GM19193 (cell line): Measurements from ENCODE around the gene C16orf74.

Experiments used
- POLR2A ChIP-seq: IDR thresholded peaks from 4 replicates; pipeline ENCODE4 v1.6.1; 2011; ENCODE audit not compliant: insufficient read depth, insufficient read length; ENCODE audit errors: extremely low read depth

C16orf74 gene

DNA sequence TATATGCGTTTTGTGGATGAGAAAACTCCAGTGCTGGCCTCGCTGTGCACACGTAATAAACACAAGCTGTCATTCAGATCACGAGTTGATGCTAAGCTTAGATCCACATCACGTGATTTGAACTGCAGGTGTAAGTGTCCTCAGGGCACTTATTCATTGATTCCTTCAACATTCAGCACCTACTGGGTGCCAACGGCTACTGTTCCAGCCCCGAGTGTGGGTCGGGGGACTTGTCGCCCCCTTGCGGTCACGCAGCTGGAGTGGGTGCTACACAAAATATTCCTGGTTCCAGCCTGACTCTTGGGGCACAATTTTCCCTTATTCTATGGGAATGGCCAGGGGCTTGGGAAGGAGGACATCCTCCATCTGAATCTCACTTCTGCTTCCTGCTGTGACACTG is 32.2 kb downstream of the C16orf74 start:
- no peak for TF ChIP-seq POLR2A

DNA sequence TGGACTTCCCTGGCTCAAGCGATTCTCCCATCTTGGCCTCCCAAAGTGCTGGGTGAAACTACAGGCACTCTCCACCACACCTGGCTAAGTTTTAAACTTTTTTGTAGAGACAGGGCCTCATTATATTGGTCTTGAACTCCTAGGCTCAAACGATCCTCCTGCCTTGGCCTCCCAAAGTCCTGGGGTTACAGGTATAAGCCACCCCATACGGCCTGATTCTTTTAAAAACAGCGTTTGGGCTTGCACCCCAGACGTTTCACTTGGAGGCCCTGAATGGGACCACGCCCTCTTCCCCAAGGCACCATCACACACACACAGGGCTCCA is 32.8 kb downstream of the C16orf74 start:
- no peak for TF ChIP-seq POLR2A

DNA sequence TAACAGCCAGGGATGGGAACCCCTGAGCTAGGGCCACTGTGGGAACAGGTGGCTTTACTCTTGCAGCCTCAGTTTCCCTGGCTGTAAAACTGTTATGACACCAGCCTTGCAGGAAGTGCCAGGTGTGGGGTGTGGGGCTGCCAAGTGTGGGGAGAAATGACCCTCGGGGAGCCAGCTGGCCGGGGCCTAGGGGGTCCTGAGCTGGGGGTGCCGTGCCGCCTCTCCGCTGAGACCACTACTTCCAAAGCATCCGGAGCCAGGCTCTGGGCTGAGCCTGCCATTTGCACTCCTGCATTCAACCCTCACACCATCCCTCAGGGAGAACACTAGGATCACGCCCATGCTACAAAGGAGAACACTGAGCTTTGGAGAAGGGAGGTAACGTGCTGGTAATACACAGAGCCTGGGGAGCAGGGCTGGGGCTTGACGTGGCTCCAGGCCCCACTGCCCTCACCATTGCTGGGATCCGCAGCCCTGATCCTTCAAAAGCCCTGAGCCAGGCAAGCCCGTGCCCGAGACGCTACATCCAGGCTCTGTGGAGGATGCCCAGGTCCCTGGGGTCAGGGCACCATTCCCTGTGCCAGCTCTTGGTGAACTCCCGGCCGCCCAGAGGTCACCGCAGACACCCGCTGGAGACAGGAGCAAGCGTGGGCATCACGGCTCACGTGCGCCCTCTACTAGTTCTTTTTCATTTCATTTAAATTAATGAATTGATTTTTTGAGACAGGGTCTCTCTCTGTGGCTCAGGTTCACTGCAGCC is 33.3 kb downstream of the C16orf74 start:
- TF ChIP-seq POLR2A, result no peak

DNA sequence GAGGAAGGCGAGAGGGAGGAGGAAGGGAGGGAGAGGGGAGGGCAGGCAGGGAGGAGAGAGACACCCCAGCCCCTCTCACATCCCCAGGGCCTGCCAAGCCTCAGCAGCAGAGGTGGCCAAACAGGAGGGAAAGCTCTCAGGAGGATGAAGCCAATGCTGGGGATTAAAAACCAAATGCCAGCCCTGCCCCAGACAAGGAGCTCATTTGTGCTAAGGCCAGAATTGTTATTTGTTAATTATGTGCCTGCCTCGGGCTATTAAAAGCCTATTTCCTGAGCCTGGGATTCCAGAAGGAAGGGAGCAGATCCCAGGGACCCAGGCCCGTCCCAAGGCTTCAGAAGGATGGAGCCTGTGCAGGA is 34.2 kb downstream of the C16orf74 start:
- no peak for TF ChIP-seq POLR2A

DNA sequence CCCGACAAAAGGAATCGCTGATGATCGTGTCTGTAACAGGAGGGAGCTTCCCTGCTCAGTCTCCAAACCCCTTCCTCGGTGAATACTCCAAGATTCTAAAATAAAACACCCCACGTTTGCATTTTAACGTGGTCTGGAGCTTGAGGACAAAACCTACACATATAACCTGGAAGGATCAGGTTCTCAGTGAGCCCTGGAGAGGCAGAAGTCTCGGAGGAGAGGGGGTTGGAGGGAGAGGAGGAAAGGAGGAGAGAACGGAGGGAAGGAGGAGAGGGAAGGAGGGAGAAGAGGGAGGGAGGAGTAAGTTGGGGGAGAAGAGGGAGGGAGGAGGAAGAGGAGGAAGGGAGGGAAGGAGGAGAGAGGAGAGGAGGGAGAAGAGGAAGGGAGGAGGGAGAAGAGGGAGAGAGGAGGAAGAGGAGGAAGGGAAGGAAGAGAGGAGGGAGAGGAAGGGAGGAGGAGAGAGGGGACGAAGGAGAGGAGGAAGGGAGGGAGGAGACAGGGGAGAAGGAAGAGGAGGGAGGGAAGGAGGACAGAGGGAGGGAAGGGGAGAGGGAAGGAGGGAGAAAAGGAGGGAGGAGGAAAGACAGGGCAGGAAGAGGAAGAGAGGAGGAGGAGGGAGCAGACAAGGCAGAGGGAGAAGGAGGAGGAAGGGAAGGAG is 34.7 kb downstream of the C16orf74 start:
- TF ChIP-seq POLR2A, result no peak

DNA sequence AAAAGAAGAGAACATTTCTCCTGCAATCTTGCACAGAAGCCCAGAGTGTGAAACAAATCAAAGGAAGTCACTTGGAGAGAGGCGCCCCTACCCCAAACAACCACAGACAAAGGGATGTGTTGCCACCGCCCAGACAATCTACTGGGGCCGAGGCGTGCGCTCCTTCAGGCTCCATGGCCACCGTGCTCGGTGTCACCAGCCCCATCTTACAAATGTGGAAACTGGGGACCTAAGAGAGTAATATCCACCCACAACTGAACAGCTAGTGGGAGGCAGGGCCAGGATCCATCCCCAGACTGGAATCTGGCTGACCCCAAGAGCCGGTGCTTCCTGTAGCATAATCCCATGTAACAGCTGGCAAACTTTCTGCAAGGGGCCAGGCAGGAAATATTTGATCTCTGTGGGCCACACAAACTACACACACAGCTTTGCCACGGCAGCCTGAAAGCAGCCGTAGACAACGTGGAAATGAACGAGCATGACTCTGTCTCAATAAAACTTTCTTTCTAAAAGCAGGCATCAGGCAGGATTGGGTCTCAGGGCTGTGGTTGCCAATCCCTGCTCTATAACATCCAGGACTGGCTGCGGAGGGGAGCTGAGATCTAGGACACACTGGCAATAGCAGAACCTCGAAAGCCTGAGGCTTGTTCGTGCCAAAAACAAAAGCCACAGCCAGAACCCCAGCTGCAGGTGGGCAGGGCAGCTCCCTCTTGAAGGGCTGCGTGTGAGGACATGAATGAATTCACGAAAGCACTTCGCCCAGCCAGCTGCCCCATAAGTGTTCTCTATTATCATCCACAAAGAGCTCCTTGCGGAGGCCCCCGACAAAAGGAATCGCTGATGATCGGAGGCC is 35.5 kb downstream of the C16orf74 start:
- TF ChIP-seq POLR2A, result no peak

DNA sequence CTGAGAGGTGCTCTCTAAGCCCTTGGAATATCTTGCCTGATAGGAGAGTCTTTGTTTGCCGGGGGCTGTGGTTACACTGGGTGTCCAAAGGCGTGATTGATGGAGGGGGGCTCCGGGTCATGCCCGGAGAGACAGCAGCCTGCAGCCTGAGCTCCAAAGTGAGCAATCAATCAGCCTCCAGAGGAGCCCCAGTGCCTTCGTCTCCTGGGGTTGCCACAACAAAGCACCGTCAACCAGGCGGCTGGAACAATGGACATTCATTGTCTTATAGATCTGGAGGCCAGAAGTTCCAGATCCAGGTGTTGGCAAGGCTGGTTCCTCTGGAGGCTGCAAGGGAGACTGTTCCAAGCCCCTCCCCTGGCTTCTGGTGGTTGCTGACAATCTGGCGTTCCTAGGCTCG is 38.1 kb downstream of the C16orf74 start:
- no peak for TF ChIP-seq POLR2A

DNA sequence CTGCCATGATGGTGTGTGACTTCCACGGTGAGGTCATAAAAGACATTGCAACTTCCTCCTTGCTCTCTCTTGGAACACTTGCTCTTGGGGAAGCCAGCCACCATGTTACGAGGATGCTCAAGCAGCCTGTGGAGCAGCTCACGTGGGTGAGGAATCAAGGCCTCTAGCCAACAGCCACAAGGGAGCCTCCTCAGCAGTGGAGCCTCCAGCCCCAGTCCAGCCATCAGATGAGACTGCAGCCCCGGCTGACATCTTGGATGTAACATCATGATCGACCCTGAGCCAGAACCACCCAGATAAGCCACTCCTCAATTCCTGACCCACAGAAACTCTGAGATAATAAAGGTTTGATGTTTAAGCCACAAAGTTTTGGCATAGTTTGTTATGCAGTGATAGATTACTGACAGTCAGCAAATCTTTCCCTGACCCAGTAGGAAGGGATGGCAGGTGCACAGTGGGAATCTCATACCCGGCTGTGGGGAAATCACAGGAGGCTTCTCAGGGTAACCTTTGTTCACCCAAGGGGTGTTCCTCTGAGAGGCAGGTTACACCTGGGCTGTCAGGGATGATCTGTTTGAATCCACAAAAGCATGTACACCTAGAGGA is 38.8 kb downstream of the C16orf74 start:
- TF ChIP-seq POLR2A, result no peak

DNA sequence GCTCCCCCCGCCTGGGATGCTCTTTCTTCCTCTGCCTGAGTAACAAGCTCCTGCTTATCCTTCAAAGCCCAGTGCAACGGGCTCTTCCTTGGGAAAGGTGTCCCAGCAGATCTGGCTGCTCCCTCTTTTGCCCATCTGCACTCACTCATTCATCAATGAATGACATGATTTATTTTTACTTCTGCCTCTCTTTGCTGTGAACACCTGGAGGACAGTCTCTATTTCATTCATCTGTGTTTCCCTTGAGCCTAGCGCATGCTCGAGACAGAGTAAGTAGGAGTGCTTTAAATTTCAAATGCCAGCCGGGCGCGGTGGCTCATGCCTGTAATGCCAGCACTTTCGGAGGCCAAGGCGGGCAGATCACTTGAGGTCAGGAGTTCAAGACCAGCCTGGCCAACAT is 40.2 kb downstream of the C16orf74 start:
- TF ChIP-seq POLR2A, result no peak

DNA sequence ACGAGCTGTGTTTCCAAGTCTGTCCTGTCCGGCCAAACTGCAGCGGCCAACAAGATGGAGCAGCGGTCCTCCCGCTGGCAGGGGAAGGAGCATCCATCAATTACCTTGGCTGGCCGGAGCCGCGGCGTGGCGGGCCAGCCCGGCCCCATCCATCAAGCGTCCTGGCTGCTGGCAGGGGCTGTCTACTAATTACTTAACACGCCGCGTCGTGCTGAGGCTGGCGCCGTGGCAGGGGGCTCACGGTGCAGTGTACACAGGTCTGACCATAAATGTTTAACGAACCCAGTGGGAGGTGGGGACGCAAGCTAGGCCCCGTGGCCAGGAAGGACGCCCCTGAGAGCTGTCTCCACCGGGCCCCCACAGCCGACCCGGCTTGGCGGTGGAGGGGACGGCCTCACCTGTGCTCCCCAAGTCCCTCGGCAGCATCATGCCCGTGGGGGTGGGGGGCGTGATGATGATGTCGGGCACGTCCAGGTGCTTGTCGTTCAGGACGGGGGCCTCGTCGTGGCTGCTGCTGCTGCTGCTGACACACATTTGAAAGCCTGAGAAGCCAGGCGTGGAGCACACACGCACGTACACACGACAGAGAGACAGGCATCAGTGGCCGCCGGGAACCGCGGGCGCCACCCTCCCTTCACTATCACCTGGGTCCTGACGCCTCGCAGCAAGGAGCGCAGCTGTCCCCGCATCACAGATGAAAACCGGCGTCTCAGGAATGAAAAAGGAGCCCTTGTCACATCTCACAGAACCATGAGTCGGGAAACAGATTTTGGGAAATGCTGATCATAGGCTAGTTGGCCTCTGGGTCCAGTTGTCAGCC is 40.9 kb downstream of the C16orf74 start:
- TF ChIP-seq POLR2A, result no peak

DNA sequence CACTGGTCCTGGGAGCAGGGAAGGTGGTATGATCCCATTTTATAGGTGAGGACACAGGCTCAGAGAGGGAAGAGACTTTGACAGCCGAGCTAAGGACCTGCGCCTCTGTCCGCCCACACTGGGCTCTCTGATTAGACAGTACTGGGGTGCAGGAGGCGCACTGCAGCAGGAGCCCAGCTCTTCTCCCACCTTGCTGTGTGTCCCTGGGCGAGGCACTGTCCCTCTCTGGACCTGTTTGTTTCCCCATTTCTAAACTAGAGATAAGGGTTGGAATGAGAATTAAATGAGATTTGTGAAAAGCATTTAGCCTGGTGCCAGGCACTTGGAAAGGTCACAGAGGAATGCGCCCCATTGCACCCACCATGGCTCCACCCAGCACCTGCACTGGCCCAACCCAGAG is 42.6 kb downstream of the C16orf74 start:
- TF ChIP-seq POLR2A, result no peak

DNA sequence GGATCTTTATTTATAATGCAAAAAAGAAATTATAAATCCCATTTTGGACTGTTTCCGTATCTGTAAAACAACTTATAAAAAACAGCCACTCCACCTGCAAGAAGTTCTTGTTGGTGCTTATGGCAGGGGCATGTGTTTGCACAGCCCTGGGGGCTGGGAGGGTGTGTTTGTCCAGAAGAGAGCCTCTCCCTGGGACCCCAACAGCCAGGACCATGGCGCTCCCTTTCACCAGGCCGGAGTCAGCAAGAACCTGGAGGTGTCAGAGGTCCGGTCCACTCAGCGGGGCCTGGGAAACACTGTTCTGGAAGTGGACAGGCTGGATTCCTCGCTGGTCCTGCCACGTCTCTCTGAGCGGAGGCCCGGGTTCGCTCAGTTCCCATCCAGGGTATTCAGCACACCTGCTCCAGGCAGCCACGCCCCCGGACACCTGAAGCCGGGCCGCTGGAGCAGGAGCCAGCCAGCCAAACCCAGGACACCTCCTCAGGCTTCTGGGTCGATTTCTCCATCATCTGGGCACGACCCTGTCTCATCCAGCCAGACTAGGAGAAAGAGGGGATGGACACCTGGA is 43.3 kb downstream of the C16orf74 start:
- no peak for TF ChIP-seq POLR2A

DNA sequence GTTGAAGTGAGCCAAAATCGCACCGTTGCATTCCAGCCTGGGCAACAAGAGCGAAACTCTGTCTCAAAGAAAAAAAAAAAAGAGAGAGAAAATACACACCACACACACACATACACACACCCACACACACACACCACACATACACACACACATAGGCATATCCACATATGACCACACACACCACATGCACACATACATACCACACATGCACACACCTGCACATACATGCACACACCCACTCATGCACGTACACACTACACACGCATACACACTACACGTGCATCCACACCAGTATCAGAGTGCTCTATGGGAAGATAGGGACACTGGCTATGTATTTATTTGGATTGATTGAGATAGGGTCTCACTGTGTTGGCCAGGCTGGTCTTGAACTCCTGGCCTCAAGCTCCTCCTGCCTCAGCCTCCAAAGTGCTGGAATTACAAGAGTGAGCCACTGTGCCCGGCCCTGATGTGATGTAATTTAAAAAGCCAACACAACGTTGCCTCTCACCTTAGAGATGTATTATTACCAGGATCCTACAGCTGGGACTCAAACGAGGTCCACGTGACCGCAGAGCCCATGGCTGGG is 44.4 kb downstream of the C16orf74 start:
- TF ChIP-seq POLR2A, result no peak
